DOHH2 (cell line): ENCODE measurements around the gene NRF1.

ENCODE experiments used
- CTCF ChIP-seq: fragments of 200-600 bp; sonication (generic); IDR thresholded peaks from one replicate; pipeline ENCODE4 v1.5.1; 2014; ENCODE audit warnings: antibody characterized with exemption, mild to moderate bottlenecking, low read depth, low read length; ENCODE audit not compliant: poor library complexity, severe bottlenecking
- EZH2phosphoT487 ChIP-seq: fragments of 200-600 bp; sonication (generic); IDR thresholded peaks from 2 replicates; pipeline ENCODE4 v1.6.1; 2017; ENCODE audit warnings: borderline replicate concordance, mild to moderate bottlenecking, antibody characterized with exemption, low read length, moderate library complexity, mixed read lengths

GRCh38 chr7:129617178-129617577 is 5.7 kb downstream of the NRF1 start:
- no peak for TF ChIP-seq CTCF
- no peak for TF ChIP-seq EZH2phosphoT487
